CMK (cell line): ENCODE data around the gene CYB5R4.

ENCODE experiments used
- DNase-seq: peaks from one replicate; pipeline ENCODE4 v3.0.0-alpha.2; 2010; ENCODE audit warnings: low read depth

The CYB5R4 gene

GRCh38 chr6:83985308-83985713, 125.8 kb downstream of the CYB5R4 start:
- no peak for DNase-seq

DNA sequence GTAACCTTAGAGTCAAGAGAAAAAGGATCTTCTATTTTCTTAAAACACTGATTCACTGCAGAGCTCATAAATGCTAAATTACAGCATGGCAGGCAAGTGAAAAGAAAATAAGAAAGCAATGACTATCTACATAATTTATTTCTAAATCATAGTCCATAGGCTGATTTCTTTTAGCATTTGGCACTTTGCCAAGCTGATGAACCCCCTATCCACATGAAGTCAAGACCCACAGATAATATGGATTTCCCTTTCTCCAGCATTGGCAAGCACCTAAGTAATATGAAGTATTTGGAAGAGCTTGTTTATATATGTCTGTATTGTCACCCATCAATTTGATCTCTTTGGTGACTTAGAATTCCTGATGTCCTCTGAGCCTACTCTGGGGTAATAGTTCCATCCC, 126.2 kb downstream of the CYB5R4 start:
- DNase-seq: no peak

- DNase-seq: no peak
These were observed 138.6 kb downstream of the CYB5R4 start for GRCh38 chr6:83998021-83998584.

DNA sequence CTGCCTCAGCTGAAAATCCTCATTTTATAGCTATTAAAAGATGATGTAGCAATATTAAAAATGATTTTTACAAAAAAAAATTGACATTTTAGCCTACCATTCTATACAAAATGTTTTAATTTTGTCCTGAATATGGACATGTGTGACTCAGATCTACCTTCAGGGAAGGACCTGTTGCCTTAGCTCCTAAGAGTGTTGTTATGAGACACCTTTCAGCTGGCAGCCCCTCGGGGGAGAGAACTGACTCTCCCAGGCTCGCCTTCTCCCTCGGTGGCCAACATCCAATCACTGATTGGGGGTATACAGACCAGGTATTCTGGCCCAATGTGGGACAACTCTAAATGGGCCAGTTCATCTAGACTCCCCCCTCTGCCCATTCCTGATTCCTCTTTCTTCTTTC, 141.6 kb downstream of the CYB5R4 start:
- DNase-seq: no peak

DNA sequence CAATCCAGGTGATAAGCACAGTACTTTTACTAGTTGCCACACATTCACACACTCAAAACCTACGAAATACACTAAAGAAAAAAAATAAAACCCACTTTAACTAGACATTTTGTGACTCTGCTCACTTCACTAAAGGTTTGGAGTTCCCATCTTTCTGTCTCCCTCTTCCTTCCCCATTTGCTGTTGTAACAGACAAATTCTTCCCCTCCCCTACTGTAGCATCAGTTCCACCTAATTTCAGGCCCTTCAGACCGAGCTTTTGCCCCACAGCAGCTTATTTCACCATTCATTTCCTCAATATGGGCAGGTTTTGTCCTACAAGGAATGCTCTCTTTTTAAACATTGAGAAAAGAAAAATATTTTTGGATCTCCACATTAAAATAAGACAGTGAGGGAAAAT, 142.7 kb downstream of the CYB5R4 start:
- DNase-seq: no peak

- DNase-seq: no peak
These were observed 143.6 kb downstream of the CYB5R4 start for GRCh38 chr6:84003131-84003530.

DNA sequence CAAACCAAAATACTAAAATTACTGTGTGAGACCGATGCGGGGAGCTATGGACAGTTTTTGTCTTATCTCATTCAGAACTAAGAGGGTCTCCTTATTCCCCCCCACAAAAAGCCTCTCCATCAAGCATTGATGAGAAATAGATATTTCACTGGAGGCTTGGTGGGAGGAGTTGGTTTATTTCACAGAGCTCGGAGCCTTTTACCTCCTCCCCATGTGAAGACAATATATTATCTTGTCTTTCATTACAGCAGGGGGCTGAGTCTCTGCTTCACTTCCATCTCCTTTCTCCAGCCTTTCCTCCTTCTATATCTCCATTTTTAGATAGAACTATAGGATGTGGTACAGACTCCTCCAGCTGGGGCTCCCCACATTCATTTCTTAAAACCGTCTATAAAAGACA, 144.2 kb downstream of the CYB5R4 start:
- no peak for DNase-seq

DNA sequence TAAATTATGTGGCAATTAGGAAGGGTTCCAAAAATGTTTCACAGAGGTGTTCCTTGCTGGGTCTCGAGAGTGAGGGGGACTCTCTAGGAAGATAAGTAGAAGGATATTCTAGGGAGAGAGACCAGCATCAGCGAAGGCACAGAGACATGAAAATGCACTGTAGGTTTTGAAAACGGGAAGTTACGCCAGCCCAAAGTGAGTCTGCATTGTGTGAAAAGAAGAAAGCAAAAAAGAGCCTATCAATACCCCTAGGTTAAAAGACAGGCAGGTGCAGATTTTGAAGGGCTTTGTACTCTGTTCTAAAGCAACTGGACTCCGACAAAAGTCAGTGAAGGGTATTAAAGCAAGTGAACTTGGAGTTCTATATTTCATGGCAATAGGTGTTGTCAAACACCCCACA, 148.4 kb downstream of the CYB5R4 start:
- no peak for DNase-seq

DNA sequence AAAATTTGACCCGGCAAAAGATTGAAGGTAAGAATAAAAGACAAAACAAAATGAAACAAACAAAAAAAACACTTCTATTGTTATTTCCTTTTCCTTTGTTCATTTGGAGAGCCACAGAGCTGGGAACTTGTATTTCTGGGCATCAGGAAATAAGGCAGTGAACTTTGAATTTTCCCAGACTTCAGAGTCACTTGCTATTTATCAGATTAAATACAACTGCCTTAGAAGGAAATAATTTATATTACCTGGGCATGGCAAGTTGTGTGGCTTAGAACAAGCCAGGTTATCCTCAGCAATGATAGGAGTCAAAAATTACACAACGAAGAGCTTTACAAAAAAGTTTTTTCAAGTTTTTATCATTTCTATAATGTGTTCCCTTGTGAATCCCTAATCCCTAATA, 153.9 kb downstream of the CYB5R4 start:
- DNase-seq: no peak

- DNase-seq: no peak
These were observed 154.4 kb downstream of the CYB5R4 start for GRCh38 chr6:84013931-84014330.

DNA sequence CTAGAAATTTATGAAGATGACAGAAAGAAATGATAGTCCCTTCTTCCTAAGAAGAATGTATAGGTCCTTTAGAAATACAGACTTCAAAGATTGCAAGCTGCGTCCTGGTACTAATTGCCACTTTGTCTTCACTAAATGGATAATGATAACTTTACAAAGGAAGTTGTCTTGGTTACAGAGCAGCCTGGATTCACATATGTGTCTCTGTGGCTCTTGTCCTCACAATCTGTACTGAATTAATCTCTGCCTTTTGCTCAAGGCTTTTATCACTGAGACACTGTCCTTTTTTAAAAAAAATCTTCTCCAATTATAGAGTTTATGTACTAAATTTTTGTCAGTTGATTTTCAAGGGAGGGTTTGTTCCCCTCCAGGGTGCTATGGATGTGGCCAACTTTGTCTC, 156.5 kb downstream of the CYB5R4 start:
- no peak for DNase-seq
